ENCODE results near the gene CPED1. TPM values are rescaled to one million over a fixed set of nuclear protein-coding genes. Genes with fewer than 3 reads are reported as not detected.

Gene CPED1
- total RNA-seq, 6 donors from 2014 or later: 12.9 to 31.6 (median 18.1) TPM

DNA sequence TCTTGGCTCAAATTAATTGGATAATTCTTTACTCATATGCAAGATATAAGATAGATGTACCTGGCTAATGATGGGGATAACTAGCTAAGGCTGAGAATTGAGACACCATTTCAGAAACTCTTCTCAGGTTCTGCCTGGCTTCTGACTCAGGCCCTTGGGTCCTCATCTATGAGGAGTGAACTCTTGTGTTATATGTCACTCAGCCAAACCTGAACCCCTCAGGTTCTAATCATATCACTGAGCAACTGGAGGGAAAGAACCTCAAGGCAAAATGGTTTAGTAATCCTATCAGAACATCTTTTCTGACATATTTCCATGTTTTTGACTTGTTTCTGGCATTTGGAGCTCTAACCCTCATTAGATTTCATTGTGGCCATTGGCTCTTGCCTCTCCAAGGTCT is 100.4 kb downstream of the CPED1 start:
- ATAC-seq (ENCODE audit: low FRiP score in 2 of 2): no peak
- Histone ChIP-seq H3K27me3 (no peaks in the 10 kb centered on the region), H3K9me3 (no peaks in the 10 kb centered on the region), H3K4me1 (no peaks in the 10 kb centered on the region), H3K36me3 (no peaks in the 10 kb centered on the region), H3K27ac (no peak overlapping the region), H3K4me3 (no peak overlapping the region)
- TF ChIP-seq POLR2AphosphoS5 (IDR thresholded peaks at IDR 0.05) (no peak), POLR2A (IDR thresholded peaks at IDR 0.05) (no peak), EP300 (IDR thresholded peaks at IDR 0.05) (no peak)
- TF ChIP-seq, protein P1, sequence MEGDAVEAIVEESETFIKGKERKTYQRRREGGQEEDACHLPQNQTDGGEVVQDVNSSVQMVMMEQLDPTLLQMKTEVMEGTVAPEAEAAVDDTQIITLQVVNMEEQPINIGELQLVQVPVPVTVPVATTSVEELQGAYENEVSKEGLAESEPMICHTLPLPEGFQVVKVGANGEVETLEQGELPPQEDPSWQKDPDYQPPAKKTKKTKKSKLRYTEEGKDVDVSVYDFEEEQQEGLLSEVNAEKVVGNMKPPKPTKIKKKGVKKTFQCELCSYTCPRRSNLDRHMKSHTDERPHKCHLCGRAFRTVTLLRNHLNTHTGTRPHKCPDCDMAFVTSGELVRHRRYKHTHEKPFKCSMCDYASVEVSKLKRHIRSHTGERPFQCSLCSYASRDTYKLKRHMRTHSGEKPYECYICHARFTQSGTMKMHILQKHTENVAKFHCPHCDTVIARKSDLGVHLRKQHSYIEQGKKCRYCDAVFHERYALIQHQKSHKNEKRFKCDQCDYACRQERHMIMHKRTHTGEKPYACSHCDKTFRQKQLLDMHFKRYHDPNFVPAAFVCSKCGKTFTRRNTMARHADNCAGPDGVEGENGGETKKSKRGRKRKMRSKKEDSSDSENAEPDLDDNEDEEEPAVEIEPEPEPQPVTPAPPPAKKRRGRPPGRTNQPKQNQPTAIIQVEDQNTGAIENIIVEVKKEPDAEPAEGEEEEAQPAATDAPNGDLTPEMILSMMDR (IDR thresholded peaks at IDR 0.05): no peak
- no peak for DNase-seq

DNA sequence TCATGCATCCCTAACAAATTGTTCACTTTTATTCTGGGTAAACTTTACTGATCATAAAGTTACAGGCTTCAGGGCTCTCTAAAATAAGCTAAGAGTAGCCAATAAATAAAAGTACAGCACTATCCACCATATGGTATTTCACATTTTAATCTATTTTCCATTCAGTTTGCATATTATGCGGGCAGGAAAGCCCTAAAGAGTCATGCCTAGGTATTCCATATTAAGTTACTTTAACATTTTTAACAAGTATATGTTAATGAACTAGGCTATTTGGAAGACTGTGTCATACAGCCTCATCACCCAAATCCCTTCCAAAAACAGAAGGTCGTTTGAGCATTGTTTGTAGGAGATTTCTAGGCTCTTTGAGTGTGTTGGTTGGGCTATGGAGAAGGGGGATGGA is 106.3 kb downstream of the CPED1 start:
- ATAC-seq (ENCODE audit: low FRiP score in 2 of 2) (no peak), DNase-seq (no peak)
- 48 to 59% methylated on average over 2 of the region's 2 CpGs for WGBS, 2 donors
- Histone ChIP-seq H3K4me1 (no peaks in the 10 kb centered on the region), H3K4me3 (no peak overlapping the region), H3K36me3 (peaks cover 0 to 3% (median 0%) of the 10 kb centered on the region in 4 donors), H3K9me3 (no peaks in the 10 kb centered on the region), H3K27ac (no peak overlapping the region), H3K27me3 (no peaks in the 10 kb centered on the region)
- TF ChIP-seq POLR2AphosphoS5 (IDR thresholded peaks at IDR 0.05) (no peak), EP300 (IDR thresholded peaks at IDR 0.05) (no peak), POLR2A (IDR thresholded peaks at IDR 0.05) (no peak)
- TF ChIP-seq, protein P1 (IDR thresholded peaks at IDR 0.05): no peak

DNA sequence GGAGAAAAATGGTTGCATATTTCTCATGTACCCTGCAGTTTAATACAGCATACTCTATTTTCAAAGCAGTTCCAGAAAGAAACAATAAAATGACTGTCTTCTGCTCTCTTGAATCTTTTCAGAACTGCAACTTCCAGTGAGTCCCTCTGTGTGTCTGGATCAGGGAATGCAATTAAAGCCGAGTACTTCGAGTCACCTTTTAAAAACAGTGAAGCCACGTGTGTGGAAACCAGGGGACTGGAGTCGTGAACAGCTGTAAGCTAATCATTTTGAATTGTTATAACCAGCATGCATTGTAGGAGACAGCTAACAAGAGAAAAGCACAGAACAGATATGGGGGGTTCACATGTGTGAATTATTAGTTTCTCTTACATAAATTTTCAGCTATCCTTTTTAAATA is 109.1 kb downstream of the CPED1 start:
- 76 to 82% methylated on average over 4 of the region's 4 CpGs for WGBS, 2 donors
- DNase-seq: no peak

DNA sequence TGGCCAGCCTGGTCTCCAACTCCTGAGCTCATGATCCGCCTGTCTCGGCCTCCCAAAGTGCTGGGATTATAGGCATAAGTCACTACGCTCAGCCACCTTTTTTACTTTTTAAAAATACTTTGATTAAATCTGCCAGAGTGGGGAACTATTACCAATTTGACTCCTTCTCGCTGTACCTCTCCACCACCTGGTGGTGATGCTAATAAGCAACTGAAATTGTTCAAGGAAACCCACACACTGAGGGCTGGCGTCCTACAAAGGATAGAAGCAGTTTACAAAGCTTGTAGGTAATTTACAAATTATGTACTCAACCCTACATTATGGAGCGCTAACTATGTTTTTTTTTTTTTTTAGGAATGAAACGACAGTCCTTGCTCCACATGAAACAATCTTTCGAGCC is 111.1 kb downstream of the CPED1 start:
- WGBS, 2 donors: 87 to 92% methylated on average over 8 of the region's 8 CpGs
- no peak for DNase-seq
- H3K27me3 ChIP-seq: no peaks in the 10 kb centered on the region
- no peak overlapping the region for H3K4me3 ChIP-seq
- no peak overlapping the region for H3K27ac ChIP-seq
- no peaks in the 10 kb centered on the region for H3K9me3 ChIP-seq
- ATAC-seq (ENCODE audit: low FRiP score in 2 of 2): no peak
- H3K4me1 ChIP-seq: no peaks in the 10 kb centered on the region
- peaks cover 0 to 10% (median 0%) of the 10 kb centered on the region in 4 donors for H3K36me3 ChIP-seq
- no peak for TF ChIP-seq POLR2AphosphoS5 (IDR thresholded peaks at IDR 0.05)
- TF ChIP-seq EP300 (IDR thresholded peaks at IDR 0.05): no peak
- TF ChIP-seq POLR2A (IDR thresholded peaks at IDR 0.05): no peak
- TF ChIP-seq, protein P1 (IDR thresholded peaks at IDR 0.05): no peak

More for the DNA sequence above, 109.1 kb downstream of the CPED1 start:
- ATAC-seq (ENCODE audit: low FRiP score in 2 of 2): no peak
- TF ChIP-seq, protein P1 (IDR thresholded peaks at IDR 0.05): no peak
- TF ChIP-seq EP300 (IDR thresholded peaks at IDR 0.05) (no peak), POLR2A (IDR thresholded peaks at IDR 0.05) (no peak), POLR2AphosphoS5 (IDR thresholded peaks at IDR 0.05) (no peak)
- no peak overlapping the region for H3K4me3 ChIP-seq
- H3K9me3 ChIP-seq: no peaks in the 10 kb centered on the region
- no peaks in the 10 kb centered on the region for H3K27me3 ChIP-seq
- H3K4me1 ChIP-seq: no peaks in the 10 kb centered on the region
- H3K27ac ChIP-seq: no peak overlapping the region
- H3K36me3 ChIP-seq: peaks cover 0 to 10% (median 0%) of the 10 kb centered on the region in 4 donors

DNA sequence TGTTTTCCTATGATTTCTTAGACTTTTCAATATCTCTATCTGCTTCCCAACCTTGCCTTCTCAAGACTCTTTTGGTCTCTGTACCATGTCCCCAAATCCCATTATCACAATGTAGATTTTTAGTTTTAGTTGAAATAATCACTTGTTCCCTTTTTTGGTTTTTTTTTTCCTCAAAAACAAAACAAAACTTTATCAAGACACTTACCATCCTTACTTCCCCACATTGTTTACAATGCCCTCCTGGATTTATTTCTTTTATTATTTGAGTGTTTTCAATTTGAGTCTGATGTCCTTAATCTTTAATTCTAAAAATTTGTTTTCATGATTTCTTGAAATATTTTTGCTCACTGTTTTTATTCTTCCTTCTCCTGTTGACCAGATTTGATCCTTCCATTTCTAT is 112.6 kb downstream of the CPED1 start:
- no peak overlapping the region for H3K27ac ChIP-seq
- TF ChIP-seq POLR2AphosphoS5 (IDR thresholded peaks at IDR 0.05) (no peak), POLR2A (IDR thresholded peaks at IDR 0.05) (no peak), EP300 (IDR thresholded peaks at IDR 0.05) (no peak)
- TF ChIP-seq, protein P1 (IDR thresholded peaks at IDR 0.05): no peak
- no peaks in the 10 kb centered on the region for H3K27me3 ChIP-seq
- DNase-seq (no peak), ATAC-seq (ENCODE audit: low FRiP score in 2 of 2) (no peak)
- H3K9me3 ChIP-seq: no peaks in the 10 kb centered on the region
- H3K4me3 ChIP-seq: no peak overlapping the region
- H3K36me3 ChIP-seq: peaks cover 0 to 10% (median 0%) of the 10 kb centered on the region in 4 donors
- H3K4me1 ChIP-seq: no peaks in the 10 kb centered on the region

All from upper lobe of left lung (tissue), 6 donors.